K562 (cell line): ENCODE data around the gene IRS2. TPM values are rescaled to one million over a fixed set of nuclear protein-coding genes. Genes with fewer than 3 reads are reported as not detected.

Experiments
- ATAC-seq: fragments of 200-7000 bp; cut with Tn5 transposase; 3 replicates; pipeline ENCODE4 v1.9.1; 2020; ENCODE audit warnings: moderate library complexity
- BruUV-seq: library from RNA; stranded (reverse); fragments of 400-500 nt; replicated peaks from 2 replicates; lab custom pipeline; 2021; lab: Mats Ljungman, UMichigan
- CTCF ChIA-PET: fragments of 300-600 bp; formaldehyde crosslinking; extraction: SDS; loops from one replicate; lab custom pipeline; 2021; ENCODE audit warnings: low intra/inter-chr PET ratio; lab: Yijun Ruan, JAX
- POLR2A ChIA-PET: fragments of 300-600, 350-650 bp; sonication (Branson Sonifier 250); formaldehyde crosslinking; extraction: SDS; loops from one replicate; lab custom pipeline; 2021; ENCODE audit warnings: antibody characterized with exemption, inconsistent platforms; lab: Yijun Ruan, JAX
- DNase-seq, 4 experiments: peaks; one replicate each; pipeline versions ENCODE4 v3.0.0 to v3.0.0-alpha.2; 2011 to 2018; ENCODE audit warnings: low spot score in 3 of 4, mixed read lengths in 3 of 4; ENCODE audit errors: extremely low read depth in 1 of 4
- FAIRE-seq: peaks from 2 replicates; lab custom pipeline; 2011; peaks lifted over from hg19 to GRCh38; lab: Jason Lieb, UNC
- H2AFZ ChIP-seq: 2 replicates; pipeline ENCODE4 v1.6.0; 2011; ENCODE audit warnings: low read depth, low read length, control low read depth, inconsistent platforms
- H3K27ac ChIP-seq: fragments of 200-600 bp; 3 replicates; pipeline ENCODE4 v1.8.0; 2011; ENCODE audit warnings: low read depth, mild to moderate bottlenecking, control low read depth, inconsistent platforms, low read length, moderate library complexity, mixed read lengths; ENCODE audit errors: extremely low read depth
- H3K27me3 ChIP-seq, 2 experiments: fragments of 300-600 bp in 1 of 2; 2 replicates in 1 of 2; 3 replicates in 1 of 2; pipeline versions ENCODE4 v1.6.0 to v1.8.0; 2011; ENCODE audit warnings: inconsistent platforms in 2 of 2, low read length in 2 of 2, mild to moderate bottlenecking in 1 of 2, mixed read lengths in 1 of 2, moderate library complexity in 1 of 2; ENCODE audit not compliant: control insufficient read depth in 2 of 2, insufficient read depth in 2 of 2
- H3K36me3 ChIP-seq: fragments of 300-600 bp; 3 replicates; pipeline ENCODE4 v1.8.0; 2011; ENCODE audit warnings: mild to moderate bottlenecking, low read length, inconsistent platforms; ENCODE audit not compliant: control insufficient read depth, insufficient read depth
- H3K4me1 ChIP-seq, 2 experiments: fragments of 200-600 bp in 1 of 2; replicated peaks in 1 of 2; 2 replicates in 1 of 2; 3 replicates in 1 of 2; pipeline versions ENCODE4 v1.5.1 to v1.8.0; 2011; ENCODE audit warnings: inconsistent platforms in 2 of 2, low read length in 2 of 2, mild to moderate bottlenecking in 1 of 2, mixed read lengths in 1 of 2, moderate library complexity in 1 of 2; ENCODE audit not compliant: control insufficient read depth in 2 of 2, insufficient read depth in 2 of 2
- H3K4me2 ChIP-seq: 2 replicates; pipeline ENCODE4 v1.6.1; 2011; ENCODE audit warnings: low read length, control low read depth, inconsistent platforms, mixed read lengths; ENCODE audit not compliant: insufficient read depth
- H3K4me3 ChIP-seq: fragments of 200-600 bp; sonication (generic), shearing (Covaris generic); 2 replicates; pipeline ENCODE4 v1.5.1; 2016; ENCODE audit warnings: control low read depth, inconsistent platforms
- H3K79me2 ChIP-seq: fragments of 200-600 bp; 3 replicates; pipeline ENCODE4 v1.8.0; 2011; ENCODE audit warnings: low read length, inconsistent platforms; ENCODE audit not compliant: control insufficient read depth, insufficient read depth
- H3K9ac ChIP-seq, 2 experiments: 2 replicates each; pipeline versions ENCODE4 v1.6.0 to v1.6.1; 2011; ENCODE audit warnings: low read depth in 2 of 2, low read length in 2 of 2, control low read depth in 1 of 2, inconsistent platforms in 1 of 2, mild to moderate bottlenecking in 1 of 2, mixed read lengths in 1 of 2; ENCODE audit not compliant: insufficient read depth in 1 of 2
- H3K9me1 ChIP-seq: one replicate; pipeline ENCODE4 v1.6.0; 2011; ENCODE audit warnings: inconsistent platforms, mild to moderate bottlenecking, low read length, moderate library complexity; ENCODE audit not compliant: control insufficient read depth, insufficient read depth
- H3K9me3 ChIP-seq: replicated peaks from 2 replicates; pipeline ENCODE4 v1.5.1; 2011; ENCODE audit warnings: low read depth, low read length, inconsistent platforms; ENCODE audit not compliant: control insufficient read depth, insufficient read depth
- H4K20me1 ChIP-seq: replicated peaks from 2 replicates; pipeline ENCODE4 v1.6.1; 2011; ENCODE audit warnings: low read length, inconsistent platforms, mixed read lengths; ENCODE audit not compliant: control insufficient read depth, insufficient read depth
- ARID2 ChIP-seq: fragments of 450-650 bp; IDR thresholded peaks from 2 replicates; pipeline ENCODE4 v1.6.1; 2017; ENCODE audit warnings: antibody characterized with exemption, mild to moderate bottlenecking
- JUNB ChIP-seq: fragments of 450-650 bp; formaldehyde crosslinking; conservative IDR thresholded peaks from 2 replicates; pipeline ENCODE4 v1.4.0; 2020; ENCODE audit warnings: mild to moderate bottlenecking
- MCM3 ChIP-seq: fragments of 450-650 bp; IDR thresholded peaks from 2 replicates; pipeline ENCODE4 v1.6.1; 2016
- MXI1 ChIP-seq: IDR thresholded peaks from 2 replicates; pipeline ENCODE4 v1.6.1; 2011; ENCODE audit warnings: low read depth, mild to moderate bottlenecking, improper control_type of control experiment, low read length
- NR4A1 ChIP-seq, 2 experiments: fragments of 250-450 bp in 1 of 2; fragments of 450-650 bp in 1 of 2; sonication (Bioruptor Pico) in 1 of 2; IDR thresholded peaks; 2 replicates each; pipeline versions ENCODE4 v1.4.0 to v1.6.1; 2016 to 2020; ENCODE audit warnings: mild to moderate bottlenecking in 2 of 2, missing compliant biosample characterization in 1 of 2, missing genetic modification characterization in 1 of 2, moderate library complexity in 1 of 2
- PRPF4 ChIP-seq: fragments of 200-400 bp; formaldehyde crosslinking; IDR thresholded peaks from one replicate; pipeline ENCODE4 v1.6.1; 2017; ENCODE audit warnings: low read length, low read depth, mild to moderate bottlenecking; ENCODE audit not compliant: insufficient read depth, poor library complexity, severe bottlenecking
- PURB ChIP-seq: sonication (generic); formaldehyde crosslinking; IDR thresholded peaks from 2 replicates; pipeline ENCODE4 v1.9.0; 2021; ENCODE audit warnings: low read depth, mild to moderate bottlenecking, missing genetic modification reagents
- SAFB ChIP-seq: fragments of 200-400 bp; formaldehyde crosslinking; IDR thresholded peaks from 2 replicates; pipeline ENCODE4 v1.6.1; 2017; ENCODE audit warnings: low read depth, low read length, borderline replicate concordance
- SMARCA5 ChIP-seq: fragments of 450-650 bp; IDR thresholded peaks from 2 replicates; pipeline ENCODE4 v1.6.1; 2016
- ZNF146 ChIP-seq: IDR thresholded peaks from one replicate; pipeline ENCODE4 v1.6.1; 2018; ENCODE audit warnings: missing compliant biosample characterization; ENCODE audit not compliant: unreplicated experiment
- ZNF644 ChIP-seq: fragments of 200-800 bp; sonication (Bioruptor generic); IDR thresholded peaks from 2 replicates; pipeline ENCODE4 v1.6.1; 2016; ENCODE audit warnings: low read depth, missing genetic modification characterization, missing compliant biosample characterization
- WGBS: fragments of 100-300 bp; shearing (Covaris generic); methylation state at CpG from one replicate; pipeline ENCODE4 v1.1.6; 2016; ENCODE audit warnings: low coverage, mixed read lengths; ENCODE audit not compliant: insufficient coverage; ENCODE audit errors: missing lambda C conversion rate; 5-methylcytosine and 5-hydroxymethylcytosine counted together
- in situ Hi-C: fragments of 300-500 bp; cut with MboI; formaldehyde crosslinking; loops from 4 replicates; pipeline ENCODE4 v1.15.0; 2018; ENCODE audit warnings: inconsistent platforms, mixed read lengths
- intact Hi-C: fragments of 100-400 bp; cut with micrococcal nuclease; formaldehyde crosslinking; loops from 2 replicates; pipeline ENCODE4 v1.14.2; 2022
- polyA plus RNA-seq, 8 experiments: library from polyadenylated mRNA; depleted of rRNA in 4 of 8; stranded (reverse) in 5 of 8; unstranded in 3 of 8; fragments of >200 nt; fragmentation: Nextera tagmentation in 2 of 8; fragmentation: Illumina TruSeq in 1 of 8; extraction: Ambion mirVana in 2 of 8; extraction: Trizol in 1 of 8; gene quantifications; 2 replicates each; pipeline versions ENCODE4 v1.2.1 to v1.2.3, GENCODE V29; 2011 to 2014; ENCODE audit warnings: inconsistent platforms in 1 of 8, missing spikeins in 1 of 8
- total RNA-seq, 7 experiments: library from RNA; depleted of rRNA in 6 of 7; stranded (reverse); fragments of >200 nt in 6 of 7; fragmentation: Illumina TruSeq in 2 of 7; extraction: Trizol in 2 of 7; gene quantifications; 2 replicates each; pipeline versions ENCODE4 v1.2.1 to v1.2.3, GENCODE V29; 2011 to 2021; ENCODE audit warnings: low replicate concordance in 1 of 7
- TF ChIP-seq, protein P1 (sequence below): fragments of 450-650 bp; IDR thresholded peaks from 2 replicates; pipeline ENCODE4 v1.6.1; 2016; ENCODE audit warnings: antibody characterized with exemption

The IRS2 gene
- total and polyA plus RNA-seq, 9 of the 15 experiments (the other 6 are each of a cell fraction or from before 2014, with no cell fraction given) = 0.36 to 4.6 (median 0.63) TPM

- Histone ChIP-seq H2AFZ (no peak overlapping the region), H3K9ac (no peak overlapping the region; a peak in 1 of 4 replicates), H3K9me1 (no peaks in the 10 kb centered on the region), H3K4me1 (peaks cover 5 to 9% of the 10 kb centered on the region in 2 experiments; a peak in 4 of 5 replicates), H3K36me3 (no peaks in the 10 kb centered on the region), H3K4me2 (no peak overlapping the region), H3K27me3 (peaks cover 0 to 6% of the 10 kb centered on the region in 2 experiments; a peak in 1 of 5 replicates), H3K9me3 (no peaks in the 10 kb centered on the region), H3K79me2 (no peaks in the 10 kb centered on the region), H3K4me3 (no peak overlapping the region), H3K27ac (no peak overlapping the region), H4K20me1 (no peaks in the 10 kb centered on the region)
- intact Hi-C loops (no loop called here), in situ Hi-C loops (no loop called here)
- DNase-seq (no peak), FAIRE-seq (no peak), ATAC-seq (no peak)
- CTCF ChIA-PET = no interaction called here
- BruUV-seq = no TSS peak
- no peak for TF ChIP-seq ARID2
- TF ChIP-seq ZNF146 = no peak
- TF ChIP-seq JUNB = no peak
- no peak for TF ChIP-seq SMARCA5
- no peak for TF ChIP-seq PURB
- no peak for TF ChIP-seq SAFB
- no peak for TF ChIP-seq MCM3
- no peak for TF ChIP-seq ZNF644 (tag)
- no peak for TF ChIP-seq MXI1
- TF ChIP-seq, protein P1, sequence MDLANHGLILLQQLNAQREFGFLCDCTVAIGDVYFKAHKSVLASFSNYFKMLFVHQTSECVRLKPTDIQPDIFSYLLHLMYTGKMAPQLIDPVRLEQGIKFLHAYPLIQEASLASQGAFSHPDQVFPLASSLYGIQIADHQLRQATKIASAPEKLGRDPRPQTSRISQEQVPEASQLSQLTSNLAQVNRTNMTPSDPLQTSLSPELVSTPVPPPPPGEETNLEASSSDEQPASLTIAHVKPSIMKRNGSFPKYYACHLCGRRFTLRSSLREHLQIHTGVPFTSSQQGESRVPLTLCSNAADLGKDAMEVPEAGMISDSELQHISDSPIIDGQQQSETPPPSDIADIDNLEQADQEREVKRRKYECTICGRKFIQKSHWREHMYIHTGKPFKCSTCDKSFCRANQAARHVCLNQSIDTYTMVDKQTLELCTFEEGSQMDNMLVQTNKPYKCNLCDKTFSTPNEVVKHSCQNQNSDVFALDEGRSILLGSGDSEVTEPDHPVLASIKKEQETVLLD = no peak
- no peak for TF ChIP-seq NR4A1 (CRISPR knock-in tag; IDR thresholded peaks at IDR 0.05)
- no peak for TF ChIP-seq NR4A1 (tag; IDR thresholded peaks at IDR 0.05)
- TF ChIP-seq PRPF4 = no peak
- POLR2A ChIA-PET = no interaction called here
- WGBS = 18% methylated on average over 3 of the region's 6 CpGs
Observed at GRCh38 chr13:109722068-109722467, 64.3 kb downstream of the IRS2 start.
